ENCODE data around the gene PDE8B. TPM values are rescaled to one million over a fixed set of nuclear protein-coding genes. Genes with fewer than 3 reads are reported as not detected.

Gene PDE8B
- total RNA-seq, 1 donor from 2014 or later = 4.9 TPM

- no peak for TF ChIP-seq CTCF (IDR thresholded peaks at IDR 0.05)
- intact Hi-C loops (cut with DNase I) = no loop called here
- Histone ChIP-seq H3K27me3 (no peaks in the 10 kb centered on the region), H3K4me3 (no peak overlapping the region), H3K4me1 (no peaks in the 10 kb centered on the region), H3K27ac (no peak overlapping the region), H3K9me3 (no peaks in the 10 kb centered on the region), H3K36me3 (no peaks in the 10 kb centered on the region)
- ATAC-seq (peak; percentile 77), DNase-seq (no peak)
These were observed 52.2 kb downstream of the PDE8B start for GRCh38 chr5:77262697-77263096.

DNA sequence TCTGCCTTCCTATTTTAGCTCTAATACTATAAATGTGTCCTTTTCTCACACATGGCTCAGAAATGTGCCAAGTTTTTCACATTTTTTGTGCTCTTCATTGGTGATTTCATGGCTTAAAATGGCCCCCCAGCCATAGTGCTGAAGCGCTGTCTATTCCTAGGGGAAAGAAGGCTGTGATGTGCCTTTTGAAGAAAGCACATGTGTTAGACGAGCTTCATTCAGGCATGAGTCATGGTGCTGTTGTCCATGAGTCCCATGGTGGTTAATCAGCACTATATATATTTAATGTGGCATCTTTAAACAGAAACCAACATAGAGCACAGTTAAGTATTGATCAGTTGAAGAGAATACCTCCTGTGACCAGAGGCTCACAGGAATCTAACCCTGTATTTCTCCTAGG lies 55.8 kb downstream of the PDE8B start:
- H3K4me3 ChIP-seq = no peak overlapping the region
- no peaks in the 10 kb centered on the region for H3K4me1 ChIP-seq
- intact Hi-C loops (cut with DNase I) = no loop called here
- TF ChIP-seq CTCF (IDR thresholded peaks at IDR 0.05) = no peak
- H3K27me3 ChIP-seq = no peaks in the 10 kb centered on the region
- no peak overlapping the region for H3K27ac ChIP-seq
- DNase-seq (no peak), ATAC-seq (no peak)
- H3K9me3 ChIP-seq = no peaks in the 10 kb centered on the region
- H3K36me3 ChIP-seq = no peaks in the 10 kb centered on the region

- DNase-seq (no peak), ATAC-seq (no peak)
- no peaks in the 10 kb centered on the region for H3K4me1 ChIP-seq
- no peaks in the 10 kb centered on the region for H3K36me3 ChIP-seq
- no peaks in the 10 kb centered on the region for H3K9me3 ChIP-seq
- TF ChIP-seq CTCF (IDR thresholded peaks at IDR 0.05) = no peak
- intact Hi-C loops (cut with DNase I) = no loop called here
- H3K4me3 ChIP-seq = no peak overlapping the region
- H3K27me3 ChIP-seq = no peaks in the 10 kb centered on the region
- H3K27ac ChIP-seq = no peak overlapping the region
These were observed 57.0 kb downstream of the PDE8B start for GRCh38 chr5:77267496-77267895.

DNA sequence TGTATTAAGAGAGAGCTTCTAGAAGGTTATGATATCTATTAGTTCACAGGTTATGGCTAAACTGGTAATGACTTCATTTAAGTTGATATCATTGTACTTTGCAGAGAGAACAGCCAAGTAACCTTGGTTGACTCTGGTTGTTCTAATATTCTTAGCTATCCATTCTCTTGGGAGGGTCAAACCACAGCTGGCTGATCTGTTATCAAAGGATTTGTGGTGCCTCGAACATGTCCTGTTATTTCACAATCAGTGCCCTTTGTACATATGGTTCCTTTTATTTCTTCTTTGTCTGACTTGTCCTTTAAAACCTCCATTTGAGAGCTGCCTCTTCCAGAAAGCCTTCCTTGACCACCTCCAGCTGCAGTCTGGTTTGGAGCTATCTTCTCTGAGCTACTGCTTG lies 61.7 kb downstream of the PDE8B start:
- H3K4me3 ChIP-seq = no peak overlapping the region
- no peaks in the 10 kb centered on the region for H3K4me1 ChIP-seq
- intact Hi-C loops (cut with DNase I) = no loop called here
- no peak overlapping the region for H3K27ac ChIP-seq
- no peak for ATAC-seq
- no peaks in the 10 kb centered on the region for H3K36me3 ChIP-seq
- no peak for TF ChIP-seq CTCF (IDR thresholded peaks at IDR 0.05)
- no peaks in the 10 kb centered on the region for H3K27me3 ChIP-seq
- no peak for DNase-seq
- no peaks in the 10 kb centered on the region for H3K9me3 ChIP-seq

DNA sequence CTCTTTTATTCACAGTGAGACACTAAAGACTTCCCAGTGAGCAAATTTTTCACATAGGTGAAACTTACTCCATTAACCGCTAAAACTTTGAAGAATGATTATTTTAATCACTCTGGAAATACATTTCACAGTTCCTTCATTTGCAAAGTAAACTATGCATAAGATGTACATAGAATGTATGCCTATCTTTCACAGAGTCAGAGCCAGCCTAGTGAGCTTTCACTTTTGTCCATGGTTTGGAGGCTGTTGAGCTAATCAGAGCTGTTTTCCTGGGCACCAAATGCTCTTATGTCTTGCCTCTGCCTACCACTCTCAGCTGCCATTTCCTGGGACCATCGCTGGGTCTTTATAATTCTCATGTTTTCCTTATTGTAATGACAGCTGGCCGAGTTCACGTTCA lies 67.3 kb downstream of the PDE8B start:
- Histone ChIP-seq H3K27me3 (no peaks in the 10 kb centered on the region), H3K27ac (no peak overlapping the region), H3K36me3 (no peaks in the 10 kb centered on the region), H3K4me1 (no peaks in the 10 kb centered on the region), H3K4me3 (no peak overlapping the region), H3K9me3 (no peaks in the 10 kb centered on the region)
- ATAC-seq (no peak), DNase-seq (no peak)
- intact Hi-C loops (cut with DNase I) = no loop called here
- no peak for TF ChIP-seq CTCF (IDR thresholded peaks at IDR 0.05)

DNA sequence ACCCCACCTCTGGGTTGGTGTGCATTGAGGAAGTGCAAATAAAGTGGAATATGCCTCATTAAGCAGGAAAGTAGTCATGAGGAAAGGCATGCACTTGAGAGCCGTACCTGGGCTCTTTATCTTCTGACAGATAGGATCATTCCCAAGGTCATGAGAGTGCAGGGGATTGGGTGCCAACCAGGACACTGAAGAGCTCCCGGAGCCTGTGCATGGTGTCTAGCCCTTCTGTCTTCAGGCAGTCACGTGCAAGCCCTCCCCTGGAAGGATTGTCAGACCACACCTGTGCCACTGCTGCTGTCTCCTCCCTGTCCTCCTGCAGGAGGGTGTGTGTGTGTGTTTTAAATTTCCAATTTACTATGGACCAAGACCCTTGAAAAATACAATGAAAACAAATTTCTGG lies 69.6 kb downstream of the PDE8B start:
- Histone ChIP-seq H3K4me3 (no peak overlapping the region), H3K36me3 (no peaks in the 10 kb centered on the region), H3K4me1 (no peaks in the 10 kb centered on the region), H3K27me3 (no peaks in the 10 kb centered on the region), H3K27ac (no peak overlapping the region), H3K9me3 (no peaks in the 10 kb centered on the region)
- intact Hi-C loops (cut with DNase I) = no loop called here
- no peak for ATAC-seq
- TF ChIP-seq CTCF (IDR thresholded peaks at IDR 0.05) = no peak
- no peak for DNase-seq
